ENCODE measurements around the gene GPC3. TPM values are rescaled to one million over a fixed set of nuclear protein-coding genes. Genes with fewer than 3 reads are reported as not detected.

Gene GPC3
- total RNA-seq, 4 donors from 2014 or later: 4.9 to 10.9 (median 9.2) TPM

DNA sequence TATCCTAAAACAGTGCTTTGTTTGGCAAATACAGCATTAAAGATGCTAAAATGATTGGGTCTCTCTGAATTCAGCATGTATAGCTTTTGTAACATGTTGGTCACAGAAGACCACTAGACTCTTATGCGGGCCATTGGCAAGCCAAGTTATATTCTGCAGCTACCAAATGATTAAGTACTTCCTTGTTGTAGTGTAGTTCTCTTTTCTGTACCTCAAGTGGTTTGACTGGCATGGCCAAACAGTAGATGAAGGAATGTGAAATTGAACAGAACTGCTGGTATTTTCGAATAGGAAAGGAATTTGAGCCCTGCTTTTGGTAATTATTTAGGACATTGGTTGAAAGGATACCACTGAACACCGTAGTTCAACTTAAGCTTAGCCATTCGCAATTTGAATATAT lies 376.2 kb downstream of the GPC3 start:
- WGBS: 62% methylated on average over 4 of the region's 4 CpGs
- Histone ChIP-seq H3K27me3 (no peaks in the 10 kb centered on the region), H3K9me3 (no peaks in the 10 kb centered on the region), H3K27ac (no peak overlapping the region), H3K4me3 (no peak overlapping the region), H3K36me3 (no peaks in the 10 kb centered on the region), H3K4me1 (no peaks in the 10 kb centered on the region)
- TF ChIP-seq, protein P1, sequence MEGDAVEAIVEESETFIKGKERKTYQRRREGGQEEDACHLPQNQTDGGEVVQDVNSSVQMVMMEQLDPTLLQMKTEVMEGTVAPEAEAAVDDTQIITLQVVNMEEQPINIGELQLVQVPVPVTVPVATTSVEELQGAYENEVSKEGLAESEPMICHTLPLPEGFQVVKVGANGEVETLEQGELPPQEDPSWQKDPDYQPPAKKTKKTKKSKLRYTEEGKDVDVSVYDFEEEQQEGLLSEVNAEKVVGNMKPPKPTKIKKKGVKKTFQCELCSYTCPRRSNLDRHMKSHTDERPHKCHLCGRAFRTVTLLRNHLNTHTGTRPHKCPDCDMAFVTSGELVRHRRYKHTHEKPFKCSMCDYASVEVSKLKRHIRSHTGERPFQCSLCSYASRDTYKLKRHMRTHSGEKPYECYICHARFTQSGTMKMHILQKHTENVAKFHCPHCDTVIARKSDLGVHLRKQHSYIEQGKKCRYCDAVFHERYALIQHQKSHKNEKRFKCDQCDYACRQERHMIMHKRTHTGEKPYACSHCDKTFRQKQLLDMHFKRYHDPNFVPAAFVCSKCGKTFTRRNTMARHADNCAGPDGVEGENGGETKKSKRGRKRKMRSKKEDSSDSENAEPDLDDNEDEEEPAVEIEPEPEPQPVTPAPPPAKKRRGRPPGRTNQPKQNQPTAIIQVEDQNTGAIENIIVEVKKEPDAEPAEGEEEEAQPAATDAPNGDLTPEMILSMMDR (IDR thresholded peaks at IDR 0.05): no peak
- no peak for TF ChIP-seq EP300 (IDR thresholded peaks at IDR 0.05)
- no peak for TF ChIP-seq POLR2AphosphoS5 (IDR thresholded peaks at IDR 0.05)
- no peak for TF ChIP-seq POLR2A (IDR thresholded peaks at IDR 0.05)
- DNase-seq (ENCODE audit: low spot score in 2 of 2): no peak

DNA sequence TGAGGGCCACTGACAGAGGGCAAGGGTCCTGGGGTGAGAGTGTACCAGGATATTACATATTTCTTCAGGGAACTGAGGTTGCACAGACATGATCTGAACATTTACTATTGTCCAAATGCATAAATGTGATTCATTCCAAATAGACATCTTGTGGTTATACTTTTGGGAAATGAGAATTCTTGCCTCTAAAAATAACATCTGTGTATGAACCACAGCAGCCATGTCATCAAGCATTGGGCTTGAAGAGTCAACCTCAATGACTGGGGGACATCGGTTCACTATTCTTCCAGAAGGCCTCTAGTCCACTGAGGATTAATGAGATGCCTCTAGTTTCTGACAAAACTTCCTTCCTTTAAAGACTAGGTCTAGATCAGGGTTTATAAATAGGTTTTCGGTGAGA lies 377.0 kb downstream of the GPC3 start:
- H3K9me3 ChIP-seq: no peaks in the 10 kb centered on the region
- no peak for TF ChIP-seq POLR2A (IDR thresholded peaks at IDR 0.05)
- TF ChIP-seq EP300 (IDR thresholded peaks at IDR 0.05): no peak
- TF ChIP-seq, protein P1 (IDR thresholded peaks at IDR 0.05): no peak
- TF ChIP-seq POLR2AphosphoS5 (IDR thresholded peaks at IDR 0.05): no peak
- WGBS: 57% methylated on average over 2 of the region's 2 CpGs
- H3K27me3 ChIP-seq: no peaks in the 10 kb centered on the region
- no peaks in the 10 kb centered on the region for H3K4me1 ChIP-seq
- no peak for DNase-seq (ENCODE audit: low spot score in 2 of 2)
- no peak overlapping the region for H3K27ac ChIP-seq
- no peak overlapping the region for H3K4me3 ChIP-seq
- H3K36me3 ChIP-seq: no peaks in the 10 kb centered on the region

DNA sequence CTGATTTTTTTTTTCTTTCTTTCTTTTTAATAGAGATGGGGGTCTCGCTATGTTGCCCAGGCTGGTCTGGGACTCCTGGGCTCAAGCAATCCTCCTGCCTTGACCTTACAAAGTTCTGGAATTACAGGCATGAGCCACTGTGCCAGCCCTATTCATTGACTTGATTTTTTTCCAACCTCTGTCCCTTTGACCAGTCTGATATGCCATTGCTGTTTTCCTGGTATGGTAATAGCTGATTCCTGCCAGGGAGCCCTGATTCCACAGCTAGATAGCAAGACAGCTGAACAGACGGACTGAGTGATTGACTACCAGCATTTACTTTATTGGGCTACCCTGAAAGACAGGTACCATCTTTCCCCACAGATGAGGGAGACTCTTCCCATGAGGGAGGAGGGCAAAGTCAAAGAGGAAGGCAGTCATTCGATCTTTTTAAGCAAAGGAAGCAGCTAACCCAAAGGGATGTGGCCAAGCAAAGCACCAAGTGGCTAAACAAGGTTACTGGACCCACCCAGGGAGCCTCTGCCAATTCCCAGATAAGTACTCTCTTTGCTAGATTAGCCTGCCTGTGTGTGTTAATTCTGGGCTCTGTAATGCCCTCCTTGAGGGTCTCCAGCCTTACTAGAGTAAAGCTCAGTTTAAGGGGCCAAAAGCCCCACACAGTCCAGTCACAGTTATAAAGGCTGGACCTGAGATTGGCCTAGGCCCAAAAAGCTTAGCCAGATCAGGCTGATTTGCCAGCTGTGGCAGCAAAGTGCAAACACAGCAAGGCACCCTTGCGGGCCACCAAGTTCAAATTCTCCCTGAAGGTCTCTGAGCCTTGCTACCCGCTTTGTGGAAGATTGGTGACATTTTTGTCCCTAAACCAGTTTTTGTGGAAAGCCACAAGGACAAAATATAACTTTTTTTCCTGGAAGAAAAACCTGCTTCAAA lies 377.7 kb downstream of the GPC3 start:
- no peaks in the 10 kb centered on the region for H3K9me3 ChIP-seq
- TF ChIP-seq POLR2A (IDR thresholded peaks at IDR 0.05): no peak
- no peak for TF ChIP-seq EP300 (IDR thresholded peaks at IDR 0.05)
- TF ChIP-seq POLR2AphosphoS5 (IDR thresholded peaks at IDR 0.05): no peak
- TF ChIP-seq, protein P1 (IDR thresholded peaks at IDR 0.05): no peak
- no peaks in the 10 kb centered on the region for H3K36me3 ChIP-seq
- no peak for DNase-seq (ENCODE audit: low spot score in 2 of 2)
- no peak overlapping the region for H3K27ac ChIP-seq
- H3K4me3 ChIP-seq: no peak overlapping the region
- no peaks in the 10 kb centered on the region for H3K27me3 ChIP-seq
- 68% methylated on average over 5 of the region's 5 CpGs for WGBS
- H3K4me1 ChIP-seq: no peaks in the 10 kb centered on the region

DNA sequence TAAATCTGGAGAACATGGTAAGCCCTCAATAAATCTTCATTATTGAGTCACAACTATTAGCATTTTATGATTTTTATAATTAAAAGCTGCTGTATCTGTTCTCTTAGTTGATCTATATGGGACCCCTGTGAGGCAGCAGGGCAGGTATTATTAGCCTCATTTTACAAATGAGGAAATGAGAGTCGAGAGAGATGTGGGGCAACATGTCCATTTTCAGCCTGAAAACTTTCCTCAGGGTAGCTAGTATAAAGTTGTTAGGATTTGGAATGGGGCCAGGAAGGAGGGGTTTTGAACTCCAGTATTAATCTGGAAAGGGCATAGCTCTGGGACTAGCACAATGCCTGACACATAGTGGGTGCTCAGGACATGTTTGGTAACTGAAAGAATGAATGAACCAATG lies 378.4 kb downstream of the GPC3 start:
- Histone ChIP-seq H3K4me3 (no peak overlapping the region), H3K9me3 (no peaks in the 10 kb centered on the region), H3K4me1 (no peaks in the 10 kb centered on the region), H3K27me3 (no peaks in the 10 kb centered on the region), H3K36me3 (no peaks in the 10 kb centered on the region), H3K27ac (no peak overlapping the region)
- 55% methylated on average over 1 of the region's 1 CpG for WGBS
- no peak for TF ChIP-seq EP300 (IDR thresholded peaks at IDR 0.05)
- TF ChIP-seq POLR2A (IDR thresholded peaks at IDR 0.05): no peak
- TF ChIP-seq POLR2AphosphoS5 (IDR thresholded peaks at IDR 0.05): no peak
- TF ChIP-seq, protein P1 (IDR thresholded peaks at IDR 0.05): no peak
- no peak for DNase-seq (ENCODE audit: low spot score in 2 of 2)

DNA sequence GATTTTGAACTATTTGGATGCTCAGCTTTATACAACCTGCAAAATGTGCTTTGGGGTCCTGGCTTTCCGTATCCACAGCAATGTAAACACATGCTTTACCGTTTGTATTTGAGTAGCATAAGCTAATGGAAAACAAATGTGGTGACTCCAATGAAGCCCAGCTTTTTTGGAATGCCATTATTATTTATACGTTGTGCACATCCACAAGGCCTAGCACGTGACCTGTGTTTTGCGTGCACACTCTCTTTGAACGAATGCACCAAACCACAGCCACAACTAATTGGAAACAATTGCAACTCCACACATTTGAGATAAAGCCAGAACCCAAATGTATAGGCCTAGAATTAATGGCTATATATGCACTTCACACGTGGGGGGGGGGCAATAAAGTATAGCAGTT lies 380.6 kb downstream of the GPC3 start:
- Histone ChIP-seq H3K9me3 (no peaks in the 10 kb centered on the region), H3K36me3 (no peaks in the 10 kb centered on the region), H3K27me3 (no peaks in the 10 kb centered on the region), H3K4me1 (no peaks in the 10 kb centered on the region), H3K4me3 (no peak overlapping the region), H3K27ac (no peak overlapping the region)
- 70% methylated on average over 7 of the region's 7 CpGs for WGBS
- DNase-seq (ENCODE audit: low spot score in 2 of 2): no peak
- TF ChIP-seq EP300 (IDR thresholded peaks at IDR 0.05): no peak
- TF ChIP-seq, protein P1 (IDR thresholded peaks at IDR 0.05): no peak
- no peak for TF ChIP-seq POLR2AphosphoS5 (IDR thresholded peaks at IDR 0.05)
- no peak for TF ChIP-seq POLR2A (IDR thresholded peaks at IDR 0.05)

Measured in suprapubic skin (tissue), 4 donors.